BE2C (cell line): ENCODE results near the gene SPATA16.

Experiments
- DNase-seq: peaks from one replicate; pipeline ENCODE4 v3.0.0-alpha.2; 2020
- H3K27me3 ChIP-seq: fragments of 250-450 bp; sonication (Bioruptor Pico); 2 replicates; pipeline ENCODE4 v1.5.1; 2020; ENCODE audit warnings: mild to moderate bottlenecking
- H3K36me3 ChIP-seq: fragments of 250-450 bp; sonication (Bioruptor Pico); 2 replicates; pipeline ENCODE4 v1.5.1; 2020; ENCODE audit warnings: mild to moderate bottlenecking
- H3K4me1 ChIP-seq: fragments of 250-450 bp; sonication (Bioruptor Pico); 2 replicates; pipeline ENCODE4 v1.5.1; 2020
- H3K4me3 ChIP-seq: 2 replicates; pipeline ENCODE4 v1.5.1; 2011; ENCODE audit warnings: low read depth, low read length
- H3K9me3 ChIP-seq: fragments of 250-450 bp; sonication (Bioruptor Pico); 2 replicates; pipeline ENCODE4 v1.5.1; 2020
- TF ChIP-seq, protein P1 (sequence below): IDR thresholded peaks from 2 replicates; pipeline ENCODE4 v1.5.1; 2012; ENCODE audit warnings: mild to moderate bottlenecking, low read depth, low read length

Gene SPATA16

DNA sequence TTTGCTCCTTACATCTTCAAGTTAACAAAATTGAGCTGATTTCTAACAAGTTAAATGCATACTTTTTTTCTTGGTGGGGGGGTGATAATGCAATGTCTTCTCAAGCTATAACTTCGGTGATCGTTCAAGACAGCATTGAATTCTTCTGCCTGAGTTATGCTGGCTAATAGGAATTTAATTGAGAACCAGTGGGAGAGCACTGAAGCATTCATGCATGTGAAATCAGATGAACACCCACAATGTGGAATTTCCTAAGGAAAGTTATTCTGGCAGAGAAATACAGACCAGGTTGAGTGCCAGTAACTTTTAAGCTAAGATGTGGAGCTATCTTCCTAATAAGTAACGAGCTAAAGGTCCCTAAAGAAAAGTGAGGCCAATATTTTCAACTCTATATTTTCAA, 3.0 kb downstream of the SPATA16 start:
- DNase-seq: no peak
- Histone ChIP-seq H3K4me3 (no peak overlapping the region), H3K9me3 (no peaks in the 10 kb centered on the region), H3K36me3 (no peaks in the 10 kb centered on the region), H3K27me3 (no peaks in the 10 kb centered on the region), H3K4me1 (no peaks in the 10 kb centered on the region)
- TF ChIP-seq, protein P1, sequence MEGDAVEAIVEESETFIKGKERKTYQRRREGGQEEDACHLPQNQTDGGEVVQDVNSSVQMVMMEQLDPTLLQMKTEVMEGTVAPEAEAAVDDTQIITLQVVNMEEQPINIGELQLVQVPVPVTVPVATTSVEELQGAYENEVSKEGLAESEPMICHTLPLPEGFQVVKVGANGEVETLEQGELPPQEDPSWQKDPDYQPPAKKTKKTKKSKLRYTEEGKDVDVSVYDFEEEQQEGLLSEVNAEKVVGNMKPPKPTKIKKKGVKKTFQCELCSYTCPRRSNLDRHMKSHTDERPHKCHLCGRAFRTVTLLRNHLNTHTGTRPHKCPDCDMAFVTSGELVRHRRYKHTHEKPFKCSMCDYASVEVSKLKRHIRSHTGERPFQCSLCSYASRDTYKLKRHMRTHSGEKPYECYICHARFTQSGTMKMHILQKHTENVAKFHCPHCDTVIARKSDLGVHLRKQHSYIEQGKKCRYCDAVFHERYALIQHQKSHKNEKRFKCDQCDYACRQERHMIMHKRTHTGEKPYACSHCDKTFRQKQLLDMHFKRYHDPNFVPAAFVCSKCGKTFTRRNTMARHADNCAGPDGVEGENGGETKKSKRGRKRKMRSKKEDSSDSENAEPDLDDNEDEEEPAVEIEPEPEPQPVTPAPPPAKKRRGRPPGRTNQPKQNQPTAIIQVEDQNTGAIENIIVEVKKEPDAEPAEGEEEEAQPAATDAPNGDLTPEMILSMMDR: no peak

DNA sequence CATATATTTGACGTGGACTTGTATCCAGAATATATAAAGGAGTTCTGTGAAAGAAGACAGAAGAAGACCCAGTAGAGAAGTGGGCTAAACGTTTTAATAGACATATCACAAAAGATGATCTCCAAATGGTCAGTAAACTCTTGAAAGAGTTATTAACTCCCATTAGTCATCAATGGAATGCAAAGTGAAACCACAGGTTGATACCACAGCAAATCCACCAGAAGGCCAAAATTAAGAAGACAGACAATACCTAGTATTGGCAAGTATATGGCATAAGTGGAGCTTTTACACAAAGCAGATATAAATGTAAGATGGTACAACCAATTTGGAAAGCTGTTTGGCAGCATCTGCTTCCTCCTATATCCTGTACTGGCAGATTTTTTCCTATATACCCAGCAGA, 6.0 kb downstream of the SPATA16 start:
- H3K36me3 ChIP-seq: no peaks in the 10 kb centered on the region
- no peak for DNase-seq
- TF ChIP-seq, protein P1: no peak
- no peaks in the 10 kb centered on the region for H3K9me3 ChIP-seq
- no peaks in the 10 kb centered on the region for H3K27me3 ChIP-seq
- H3K4me3 ChIP-seq: no peak overlapping the region
- no peaks in the 10 kb centered on the region for H3K4me1 ChIP-seq

DNA sequence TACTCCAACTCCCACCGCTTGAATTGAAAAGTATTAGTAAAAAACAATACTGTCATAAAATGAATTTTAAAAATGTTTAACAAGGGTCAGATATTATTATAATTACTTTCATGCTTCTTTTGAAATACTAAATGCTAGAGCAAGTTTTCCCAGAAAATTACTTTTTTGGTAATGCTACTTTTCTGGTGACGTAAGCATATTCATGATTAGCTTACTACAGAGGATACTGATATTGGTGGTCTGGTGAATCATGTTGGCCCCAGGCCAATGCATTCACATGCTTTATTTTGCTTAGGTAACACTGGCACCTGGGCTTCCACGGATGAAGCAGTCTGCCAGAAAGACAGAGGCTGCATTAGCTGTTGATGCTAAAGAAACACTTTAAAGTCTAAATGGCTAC, 12.4 kb downstream of the SPATA16 start:
- DNase-seq: no peak
- TF ChIP-seq, protein P1: no peak

GRCh38 chr3:173111321-173111720, 29.7 kb downstream of the SPATA16 start:
- Histone ChIP-seq H3K36me3 (no peaks in the 10 kb centered on the region), H3K27me3 (no peaks in the 10 kb centered on the region)

More for the DNA sequence above, 12.4 kb downstream of the SPATA16 start:
- Histone ChIP-seq H3K9me3 (no peaks in the 10 kb centered on the region), H3K4me3 (no peak overlapping the region), H3K4me1 (no peaks in the 10 kb centered on the region), H3K27me3 (no peaks in the 10 kb centered on the region), H3K36me3 (no peaks in the 10 kb centered on the region)

DNA sequence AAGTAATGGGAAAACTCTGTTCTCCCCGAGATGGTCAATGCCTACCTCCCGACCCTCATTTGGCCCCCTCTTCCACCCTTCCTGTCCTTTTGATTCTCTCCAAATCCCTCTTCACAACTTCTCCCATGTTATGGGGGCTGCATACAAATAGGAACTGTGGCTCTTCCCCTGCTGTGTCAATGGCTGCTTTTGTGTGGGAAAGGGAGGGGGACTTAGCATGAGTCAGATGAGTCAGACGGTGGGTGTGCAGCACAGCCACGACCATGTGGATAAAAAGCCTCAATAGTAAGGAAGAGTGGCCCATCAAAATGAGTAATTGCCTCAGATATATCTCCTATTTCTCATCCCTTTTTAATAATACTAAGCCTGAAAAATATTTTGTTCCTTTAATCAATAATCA, 31.9 kb downstream of the SPATA16 start:
- H3K9me3 ChIP-seq: no peaks in the 10 kb centered on the region
- H3K4me3 ChIP-seq: no peak overlapping the region
- TF ChIP-seq, protein P1: no peak
- no peaks in the 10 kb centered on the region for H3K4me1 ChIP-seq
- H3K36me3 ChIP-seq: no peaks in the 10 kb centered on the region
- H3K27me3 ChIP-seq: no peaks in the 10 kb centered on the region
- no peak for DNase-seq

More at GRCh38 chr3:173111321-173111720, 29.7 kb downstream of the SPATA16 start:
- TF ChIP-seq, protein P1: no peak
- H3K4me1 ChIP-seq: no peaks in the 10 kb centered on the region
- H3K9me3 ChIP-seq: no peaks in the 10 kb centered on the region
- no peak for DNase-seq
- no peak overlapping the region for H3K4me3 ChIP-seq

GRCh38 chr3:173103469-173103868, 37.6 kb downstream of the SPATA16 start:
- no peaks in the 10 kb centered on the region for H3K4me1 ChIP-seq
- no peak overlapping the region for H3K4me3 ChIP-seq
- no peaks in the 10 kb centered on the region for H3K36me3 ChIP-seq
- TF ChIP-seq, protein P1: no peak
- DNase-seq: no peak
- no peaks in the 10 kb centered on the region for H3K27me3 ChIP-seq
- H3K9me3 ChIP-seq: no peaks in the 10 kb centered on the region
